SK-N-SH treated with all-trans-retinoic acid at 6 μM for 48 hours (cell line): ENCODE data around the gene HCN2.

ENCODE experiments used
- ARNTL ChIP-seq: fragments of 450-650 bp; formaldehyde crosslinking; IDR thresholded peaks from 2 replicates; pipeline ENCODE4 v1.5.0; 2020; ENCODE audit warnings: low read depth, mild to moderate bottlenecking, moderate library complexity, borderline replicate concordance
- CREB5 ChIP-seq: fragments of 250-450 bp; sonication (Bioruptor Pico); IDR thresholded peaks from 2 replicates; pipeline ENCODE4 v1.5.1; 2020; ENCODE audit warnings: low read depth, mild to moderate bottlenecking, moderate library complexity
- CSRNP3 ChIP-seq: fragments of 250-450 bp; sonication (Bioruptor Pico); IDR thresholded peaks from 2 replicates; pipeline ENCODE4 v1.5.1; 2021; ENCODE audit warnings: mild to moderate bottlenecking, moderate library complexity
- ESRRG ChIP-seq: fragments of 250-450 bp; sonication (Bioruptor Pico); IDR thresholded peaks from 2 replicates; pipeline ENCODE4 v1.6.1; 2021; ENCODE audit warnings: mild to moderate bottlenecking
- OSR1 ChIP-seq: fragments of 250-450 bp; sonication (Bioruptor Pico); IDR thresholded peaks from 2 replicates; pipeline ENCODE4 v1.8.0; 2022; ENCODE audit warnings: moderate library complexity, mild to moderate bottlenecking, inconsistent platforms
- RARB ChIP-seq: fragments of 250-450 bp; sonication (Bioruptor Pico); IDR thresholded peaks from 2 replicates; pipeline ENCODE4 v1.8.0; 2021; ENCODE audit warnings: mild to moderate bottlenecking, moderate library complexity
- TCF4 ChIP-seq: fragments of 250-450 bp; sonication (Bioruptor Pico); IDR thresholded peaks from 2 replicates; pipeline ENCODE4 v1.8.0; 2021; ENCODE audit warnings: mild to moderate bottlenecking, moderate library complexity, borderline replicate concordance
- TSHZ2 ChIP-seq: fragments of 250-450 bp; sonication (Bioruptor Pico); IDR thresholded peaks from 2 replicates; pipeline ENCODE4 v1.5.0; 2020; ENCODE audit warnings: mild to moderate bottlenecking, moderate library complexity
- ZC3H10 ChIP-seq: fragments of 250-450 bp; sonication (Bioruptor Pico); IDR thresholded peaks from 2 replicates; pipeline ENCODE4 v1.5.1; 2021; ENCODE audit warnings: mild to moderate bottlenecking, moderate library complexity
- ZFP3 ChIP-seq: fragments of 250-450 bp; sonication (Bioruptor Pico); IDR thresholded peaks from 2 replicates; pipeline ENCODE4 v1.5.0; 2020; ENCODE audit warnings: mild to moderate bottlenecking, moderate library complexity
- ZFP30 ChIP-seq: fragments of 450-650 bp; formaldehyde crosslinking; IDR thresholded peaks from 2 replicates; pipeline ENCODE4 v1.5.0; 2022; ENCODE audit warnings: mild to moderate bottlenecking, moderate library complexity
- ZNF565 ChIP-seq: fragments of 450-650 bp; formaldehyde crosslinking; conservative IDR thresholded peaks from 2 replicates; pipeline ENCODE4 v1.5.0; 2020; ENCODE audit warnings: low read depth, mild to moderate bottlenecking, moderate library complexity
- ZNF70 ChIP-seq: fragments of 450-650 bp; formaldehyde crosslinking; IDR thresholded peaks from 2 replicates; pipeline ENCODE4 v1.5.0; 2020; ENCODE audit warnings: mild to moderate bottlenecking, moderate library complexity

- TF ChIP-seq ARNTL (CRISPR knock-in tag): no peak
- no peak for TF ChIP-seq RARB (CRISPR knock-in tag)
- no peak for TF ChIP-seq TCF4 (CRISPR knock-in tag)
- TF ChIP-seq OSR1: no peak
- TF ChIP-seq TSHZ2: no peak
- no peak for TF ChIP-seq CSRNP3 (CRISPR knock-in tag)
- TF ChIP-seq ZFP30 (CRISPR knock-in tag): no peak
- TF ChIP-seq ZNF565: no peak
- no peak for TF ChIP-seq ESRRG (CRISPR knock-in tag)
- no peak for TF ChIP-seq ZNF70 (CRISPR knock-in tag)
- no peak for TF ChIP-seq ZC3H10
- TF ChIP-seq ZFP3 (CRISPR knock-in tag): no peak
- TF ChIP-seq CREB5 (CRISPR knock-in tag): no peak
Observed at GRCh38 chr19:604355-604754, 14.7 kb downstream of the HCN2 start.
